Brain pericyte (primary cell): ENCODE results near the gene MICAL3.

ENCODE experiments used
- DNase-seq: peaks from one replicate; pipeline ENCODE4 v3.0.0-alpha.2; 2012; ENCODE audit warnings: low read depth, low spot score

Gene MICAL3

DNA sequence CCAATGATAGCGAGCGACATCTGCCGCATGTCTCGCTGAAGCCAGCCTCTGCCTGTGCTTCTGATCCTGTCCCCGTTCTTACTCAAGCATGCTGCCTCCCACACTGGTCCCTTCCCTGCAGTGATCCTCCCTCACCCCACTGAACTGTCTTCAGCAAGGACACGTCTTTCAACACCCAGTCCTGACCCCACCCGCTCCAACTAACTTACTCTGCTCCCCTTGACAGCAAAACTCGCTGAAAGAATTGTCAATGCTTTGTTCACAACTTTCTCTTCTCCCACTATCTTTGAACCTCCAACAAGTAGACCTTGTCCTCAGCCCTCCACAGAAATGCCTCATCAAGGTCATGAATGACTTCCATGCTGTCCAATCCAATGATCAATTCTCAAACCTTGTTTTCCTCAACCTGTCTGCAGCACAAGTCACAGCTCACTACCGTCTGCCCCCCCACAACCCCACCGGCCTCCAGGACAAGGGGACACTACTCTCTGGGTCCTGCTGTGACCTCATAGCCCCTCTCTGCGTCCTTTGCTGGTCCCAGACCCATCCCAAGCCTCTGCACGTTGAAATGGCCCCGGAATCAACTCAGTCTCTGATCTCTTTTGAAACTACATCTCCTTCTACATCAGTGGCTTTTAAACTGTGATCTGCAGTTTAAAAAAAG lies 108.0 kb downstream of the MICAL3 start:
- no peak for DNase-seq

DNA sequence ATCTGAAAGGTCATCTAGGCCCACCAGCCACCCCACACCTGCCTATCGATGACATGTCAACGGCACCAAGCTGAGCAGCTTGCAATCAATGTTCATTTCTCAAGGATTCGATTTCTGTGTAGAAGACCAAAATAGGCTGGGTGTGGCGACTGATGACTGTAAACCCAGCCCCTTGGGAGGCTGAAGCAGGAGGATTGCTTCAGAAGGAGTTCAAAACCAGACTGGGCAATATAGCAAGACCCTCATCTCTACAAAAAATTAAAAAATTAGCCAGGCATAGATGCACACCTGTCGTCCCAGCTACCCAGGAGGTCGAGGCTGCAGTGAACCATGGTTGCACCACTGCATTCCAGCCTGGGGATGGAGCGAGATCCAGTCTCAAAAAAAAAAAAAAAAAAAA lies 108.7 kb downstream of the MICAL3 start:
- DNase-seq: no peak

DNA sequence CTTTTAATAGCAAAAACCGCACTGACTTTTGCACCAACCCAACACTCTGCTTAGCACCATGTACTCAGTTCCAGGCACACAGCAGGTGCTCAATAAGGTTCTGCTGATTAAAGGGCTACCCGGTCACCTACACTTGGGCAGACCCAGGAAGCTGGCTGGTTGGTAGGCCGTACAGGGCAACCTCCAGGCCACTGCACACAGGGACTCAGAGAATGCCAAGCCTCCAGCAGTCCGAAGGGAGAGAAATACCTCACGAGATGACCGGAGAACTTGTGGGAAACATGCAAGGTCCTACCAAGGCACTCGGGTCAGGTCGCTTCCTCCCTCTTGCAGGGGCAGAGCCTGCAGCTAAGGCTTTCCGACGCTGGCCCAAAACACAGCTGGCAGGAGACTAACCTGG lies 109.2 kb downstream of the MICAL3 start:
- no peak for DNase-seq

DNA sequence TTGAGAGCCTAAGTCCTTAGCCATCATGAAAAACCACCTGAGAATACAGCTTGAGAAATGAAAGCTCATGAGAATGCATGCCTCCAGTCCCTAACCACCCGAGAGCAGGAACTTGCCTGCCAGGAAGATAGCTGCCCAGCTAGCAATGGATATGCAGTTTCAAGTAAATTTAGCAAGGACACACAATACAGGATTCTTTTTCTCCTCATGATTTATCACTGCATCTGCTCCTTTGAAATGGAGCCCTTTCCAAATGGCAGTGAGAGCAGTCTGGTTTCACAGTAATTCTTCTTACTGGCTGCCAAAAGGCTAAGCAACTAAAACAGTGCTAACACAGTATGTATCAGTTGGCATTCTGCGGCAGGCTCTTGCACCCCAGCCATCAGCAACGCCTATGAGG lies 109.9 kb downstream of the MICAL3 start:
- no peak for DNase-seq

DNA sequence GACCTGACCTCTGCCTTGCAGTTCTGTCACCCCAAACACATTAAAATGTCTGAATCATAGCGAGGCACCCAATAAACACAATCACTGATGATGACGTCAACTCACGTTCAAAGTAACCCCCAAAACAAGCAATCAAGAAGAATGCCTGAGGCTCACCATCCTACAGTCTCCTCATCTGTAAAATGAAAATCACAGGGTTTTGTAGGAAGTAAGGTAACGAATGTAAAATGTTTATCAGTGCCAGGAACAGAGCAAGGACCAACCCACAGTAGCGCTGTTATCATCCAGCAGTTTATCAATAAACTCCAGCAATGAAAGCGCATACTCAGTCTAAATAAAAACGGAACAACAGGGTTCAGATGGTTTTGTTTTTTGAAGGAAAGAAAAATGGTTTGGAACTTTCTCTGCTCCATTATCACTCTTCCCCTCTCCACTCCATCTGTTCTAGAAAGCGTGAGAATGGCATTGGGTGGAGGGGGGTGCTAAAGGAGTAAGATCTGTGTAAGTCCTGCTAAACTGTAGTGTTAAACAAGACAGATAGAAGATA lies 110.5 kb downstream of the MICAL3 start:
- DNase-seq: no peak

DNA sequence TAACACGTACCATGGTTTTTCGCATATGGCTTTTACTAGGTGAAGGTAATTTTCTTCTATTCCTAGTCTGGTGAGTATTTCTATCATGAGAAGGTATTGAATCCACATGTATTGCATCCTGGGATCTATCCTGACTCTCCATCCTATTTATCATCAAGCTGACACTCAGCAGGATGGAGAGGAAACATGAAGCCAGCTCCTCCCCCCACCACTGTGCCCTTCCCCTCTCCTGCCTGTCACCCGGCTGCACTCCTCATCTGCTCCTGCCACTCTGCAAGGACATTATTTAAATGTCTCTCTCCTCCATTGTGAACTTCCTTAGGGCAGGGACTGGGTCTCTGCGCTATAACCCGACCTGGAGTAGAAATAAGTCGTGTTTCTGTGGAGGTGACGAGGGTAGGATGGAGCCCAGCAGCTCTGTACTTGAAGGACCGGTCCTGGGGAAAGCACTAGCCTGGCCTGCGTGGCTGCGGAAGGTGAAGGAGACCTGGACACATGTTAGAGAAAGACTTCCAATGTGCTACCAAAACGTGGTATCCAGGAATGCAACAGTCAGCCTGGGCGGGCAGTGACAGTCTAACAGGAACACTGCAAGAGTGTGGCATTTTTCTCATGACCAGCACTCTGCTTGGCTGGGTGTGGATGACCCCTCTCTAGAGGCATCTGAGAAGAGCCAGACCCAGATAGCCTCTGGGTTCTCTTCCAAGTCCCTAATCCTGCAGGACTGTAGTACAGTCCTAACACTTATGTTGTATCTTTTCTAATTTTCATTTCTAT lies 111.2 kb downstream of the MICAL3 start:
- no peak for DNase-seq

DNA sequence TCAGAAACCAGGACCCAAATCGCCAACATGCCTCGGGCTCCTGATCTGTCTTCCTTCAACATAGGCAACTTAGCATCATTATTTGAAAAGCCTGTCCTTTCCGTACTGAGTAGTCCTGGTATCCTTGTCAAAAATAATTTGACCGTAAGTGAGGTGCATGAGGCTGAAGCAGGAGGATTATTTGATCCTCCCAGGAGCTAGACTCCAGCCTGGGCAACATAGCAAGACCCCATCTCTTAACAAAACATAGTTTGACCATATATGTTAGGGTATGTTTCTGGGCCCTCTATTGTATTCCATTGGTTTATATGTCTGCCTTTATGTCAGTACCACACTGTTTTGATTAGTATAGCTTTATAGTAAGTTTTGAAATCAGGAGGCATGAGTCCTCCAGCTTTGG lies 112.5 kb downstream of the MICAL3 start:
- DNase-seq: no peak

DNA sequence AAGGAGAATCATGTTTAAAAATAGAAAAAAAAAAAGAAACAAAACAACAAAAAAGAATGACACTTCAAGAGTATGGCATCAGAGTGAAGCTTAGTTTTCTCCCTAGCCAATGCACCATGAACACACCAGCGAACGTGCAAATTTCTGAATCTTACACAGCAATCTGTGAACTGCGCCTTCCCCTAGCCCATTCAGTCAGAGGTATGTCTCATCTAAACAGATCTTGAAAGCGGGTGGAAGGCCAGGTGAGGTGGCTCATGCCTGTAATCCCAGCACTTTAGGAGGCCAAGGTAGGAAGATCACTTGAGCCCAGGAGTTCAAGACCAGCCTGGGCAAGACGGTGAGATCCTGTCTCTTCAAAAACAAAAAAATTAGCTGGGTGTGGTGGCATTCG lies 113.1 kb downstream of the MICAL3 start:
- no peak for DNase-seq

DNA sequence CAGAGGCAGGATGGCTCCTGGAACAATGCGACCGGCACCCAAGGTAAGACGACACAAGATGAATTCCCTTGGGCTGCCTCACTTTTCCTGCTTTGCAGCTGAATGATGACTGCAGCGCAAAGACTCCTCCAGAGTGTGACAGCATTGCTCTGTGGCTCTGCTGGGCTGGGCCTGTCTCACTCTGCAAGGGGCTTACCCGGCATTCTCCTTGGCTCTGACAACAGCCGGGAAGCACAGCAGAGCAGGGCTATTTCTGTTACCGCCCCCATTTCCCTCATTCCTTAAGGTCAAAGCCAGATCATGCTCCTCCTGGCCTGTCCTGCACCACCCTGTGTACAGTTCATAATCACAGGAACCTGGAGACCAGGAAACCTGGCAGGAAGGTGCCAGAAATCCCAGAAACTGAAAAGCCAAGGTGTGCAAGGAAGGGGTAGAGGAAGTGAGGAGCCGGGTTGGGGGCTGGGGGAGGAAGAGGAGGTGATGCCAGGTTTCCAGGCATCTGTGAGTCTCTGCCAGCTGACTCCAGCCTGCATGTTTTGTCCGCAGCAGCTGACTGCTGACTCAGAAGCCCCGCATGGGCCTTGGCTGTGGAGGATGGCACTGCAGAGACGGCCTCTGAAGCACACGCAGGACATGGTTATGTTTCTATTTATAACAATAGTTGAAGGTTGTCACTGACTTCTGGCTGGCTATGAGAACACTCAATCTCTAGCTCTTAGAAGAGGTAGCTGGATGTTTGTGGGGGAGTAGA lies 113.6 kb downstream of the MICAL3 start:
- DNase-seq: peak; percentile 58

DNA sequence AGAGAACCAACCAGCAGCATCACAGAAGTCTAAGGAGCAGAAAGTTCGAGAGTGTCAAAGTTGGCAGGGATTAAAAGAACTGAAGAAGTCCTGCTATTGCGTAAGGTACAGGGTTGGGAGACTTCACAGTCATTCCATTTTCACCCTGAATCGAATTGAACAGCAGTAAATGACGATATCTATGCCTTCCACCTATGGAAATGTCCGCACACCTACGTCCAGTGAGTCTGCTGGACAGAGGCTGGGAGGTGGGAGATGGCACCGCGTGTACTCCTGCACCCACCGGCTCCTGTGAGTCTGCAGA lies 116.7 kb downstream of the MICAL3 start:
- DNase-seq: no peak

DNA sequence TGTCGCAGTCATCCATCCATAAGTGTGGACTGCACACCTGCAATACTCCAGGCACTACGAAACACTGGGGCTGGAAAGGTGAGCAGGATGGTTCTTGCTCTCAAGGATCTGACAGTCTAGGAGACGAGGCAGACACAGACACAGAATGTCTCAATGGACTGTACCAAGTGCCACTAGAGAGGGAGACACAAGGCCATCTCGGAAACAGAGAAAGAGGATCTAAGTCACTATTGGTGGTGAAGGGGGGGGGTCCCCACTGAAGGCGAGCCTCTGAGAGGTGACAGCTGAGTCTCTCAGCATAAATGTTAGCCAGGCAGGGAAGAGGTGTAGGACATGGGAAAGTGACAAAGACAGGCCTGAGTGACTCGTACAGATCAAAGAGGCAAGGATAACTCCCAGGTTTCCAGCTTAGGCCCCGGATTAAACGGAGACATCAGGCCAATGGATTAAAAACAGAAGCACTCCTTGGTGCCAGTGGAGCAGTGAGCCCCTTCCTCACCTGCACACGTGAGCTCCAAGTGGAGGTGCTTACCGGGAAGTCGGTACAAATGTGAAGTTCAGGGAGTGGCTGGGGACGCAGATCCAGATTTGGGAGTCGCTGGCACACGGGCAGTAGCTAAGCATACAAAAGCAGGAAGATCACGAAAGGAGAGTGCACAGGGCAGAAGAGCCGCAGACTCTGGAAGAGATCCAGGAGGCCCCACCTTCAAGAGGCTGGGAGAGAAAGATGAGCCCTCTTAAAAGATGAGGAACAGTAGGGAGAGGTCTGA lies 117.2 kb downstream of the MICAL3 start:
- no peak for DNase-seq

DNA sequence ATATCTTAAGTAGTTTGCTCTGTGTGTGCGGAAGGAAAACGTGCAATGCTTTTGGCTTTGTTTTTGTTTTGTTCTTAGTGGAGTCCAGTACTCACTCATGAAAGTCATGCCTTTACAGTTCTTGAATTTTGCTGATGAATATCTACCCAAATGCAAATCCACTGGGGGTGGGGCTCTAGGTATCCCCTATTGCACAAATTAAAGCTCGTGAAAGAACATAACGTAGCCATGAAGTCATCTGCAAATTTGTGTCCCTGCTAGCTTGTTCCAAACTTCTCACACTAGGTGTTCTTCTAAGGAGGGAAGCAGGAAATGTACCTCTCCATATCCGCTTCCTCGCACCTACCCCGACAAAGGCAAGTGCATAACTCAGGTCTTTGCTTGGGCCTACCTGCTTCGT lies 118.9 kb downstream of the MICAL3 start:
- no peak for DNase-seq

DNA sequence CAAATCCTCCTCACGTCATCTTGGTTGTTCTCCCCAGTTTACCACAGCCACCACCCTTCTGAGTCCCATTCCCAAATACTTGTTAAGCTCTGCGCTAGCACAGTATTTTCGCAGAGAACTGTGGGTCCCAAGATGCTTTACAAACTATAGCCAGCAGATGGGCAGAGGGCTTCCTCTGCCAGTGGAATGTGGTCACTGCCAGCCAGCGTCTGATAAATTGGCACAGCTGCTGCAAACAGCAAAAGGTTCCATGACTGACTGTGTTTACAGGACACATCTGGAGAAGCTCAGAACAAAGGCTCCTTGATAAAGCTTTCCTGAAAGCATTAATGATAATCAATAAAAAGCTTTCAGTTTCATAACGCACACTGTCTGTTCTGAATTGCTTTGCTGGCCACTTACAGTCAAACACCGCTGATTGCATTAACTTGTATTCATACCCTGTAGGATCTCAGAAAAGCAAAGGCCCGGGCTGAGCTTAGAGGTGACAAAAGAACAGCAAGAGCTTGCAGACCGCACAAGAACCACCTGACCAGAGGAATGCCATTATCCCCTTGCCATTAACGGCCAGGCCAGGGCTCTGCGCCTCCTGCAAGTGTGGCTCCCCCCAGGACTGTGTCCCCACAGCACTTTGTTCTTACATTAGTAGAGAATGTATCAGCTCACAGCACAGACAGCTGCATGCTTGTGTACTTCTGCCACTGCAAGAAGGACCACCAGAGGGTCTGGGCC lies 120.6 kb downstream of the MICAL3 start:
- no peak for DNase-seq

DNA sequence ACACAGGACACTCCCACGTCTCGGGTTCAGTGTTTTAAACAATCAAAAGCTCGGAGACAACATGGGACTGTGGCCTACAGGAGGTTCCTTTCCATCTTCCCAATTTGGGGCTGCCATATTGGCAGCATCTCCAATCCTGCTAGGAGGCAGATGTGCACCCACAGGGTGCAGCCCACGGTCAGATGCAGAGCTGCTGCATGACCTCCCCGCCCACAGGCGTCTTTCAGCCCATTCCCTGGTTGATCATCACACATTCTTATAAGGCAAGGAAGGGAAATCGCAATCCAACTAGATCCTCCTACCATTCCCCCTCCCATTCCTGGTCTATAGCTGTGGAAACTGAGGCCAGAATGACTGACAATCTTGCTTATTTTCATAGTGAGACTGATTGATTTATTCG lies 121.4 kb downstream of the MICAL3 start:
- no peak for DNase-seq

DNA sequence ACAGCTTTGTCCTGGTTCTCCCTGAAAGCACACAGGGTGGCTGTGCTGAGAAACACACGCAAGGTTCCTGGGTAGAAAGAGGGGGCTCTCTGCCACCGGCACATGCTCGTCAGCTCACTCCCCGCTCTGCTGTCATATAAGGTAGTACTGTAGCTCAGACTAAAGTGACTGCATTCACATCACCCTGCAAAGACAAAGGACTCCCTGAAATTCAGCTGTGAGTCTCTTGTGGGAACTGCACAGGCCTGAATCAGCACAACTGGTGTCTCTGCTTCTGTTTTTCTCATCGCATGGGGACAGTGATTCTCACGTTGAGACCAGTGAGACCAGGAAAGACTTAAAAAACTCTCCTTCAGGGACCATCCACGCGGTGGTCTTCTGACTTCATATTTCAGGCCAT lies 126.0 kb downstream of the MICAL3 start:
- no peak for DNase-seq

DNA sequence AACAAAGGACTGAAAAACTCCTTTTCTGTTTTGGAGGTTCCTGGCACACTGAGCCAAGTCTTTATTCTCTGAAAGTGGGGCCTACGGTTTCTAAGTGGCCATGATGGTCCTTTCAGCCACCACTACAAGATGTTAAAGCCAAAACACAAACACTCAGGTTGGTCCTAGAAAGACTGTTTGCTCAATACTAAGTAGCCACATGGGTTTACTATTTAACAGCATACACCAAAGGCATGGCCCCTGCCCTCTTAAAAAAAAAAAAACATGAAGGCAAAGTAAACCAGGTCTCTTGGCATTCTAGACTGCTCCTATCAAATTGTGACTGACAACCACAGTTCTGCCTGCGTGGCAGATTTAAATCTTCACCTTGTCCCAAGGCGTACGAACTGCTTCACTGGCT lies 126.5 kb downstream of the MICAL3 start:
- DNase-seq: no peak

DNA sequence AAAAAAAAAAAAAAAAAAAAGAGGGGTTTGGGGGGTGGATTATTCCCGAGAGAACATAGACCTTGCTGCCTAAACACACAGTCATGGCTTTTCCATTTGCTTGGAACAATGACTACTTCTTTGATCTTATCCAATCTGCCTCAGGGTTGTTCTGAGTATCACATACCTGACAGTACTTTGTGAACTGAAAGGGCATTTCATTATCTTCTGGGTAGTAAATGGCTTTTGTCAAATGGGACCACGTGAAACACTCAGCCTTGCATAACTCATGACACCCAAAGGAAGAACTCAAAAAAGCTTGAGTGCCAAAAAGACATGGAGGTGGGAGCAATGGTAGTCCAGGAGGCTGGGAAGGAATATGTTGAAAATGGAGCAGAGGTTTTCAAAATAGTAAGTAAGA lies 126.9 kb downstream of the MICAL3 start:
- no peak for DNase-seq

DNA sequence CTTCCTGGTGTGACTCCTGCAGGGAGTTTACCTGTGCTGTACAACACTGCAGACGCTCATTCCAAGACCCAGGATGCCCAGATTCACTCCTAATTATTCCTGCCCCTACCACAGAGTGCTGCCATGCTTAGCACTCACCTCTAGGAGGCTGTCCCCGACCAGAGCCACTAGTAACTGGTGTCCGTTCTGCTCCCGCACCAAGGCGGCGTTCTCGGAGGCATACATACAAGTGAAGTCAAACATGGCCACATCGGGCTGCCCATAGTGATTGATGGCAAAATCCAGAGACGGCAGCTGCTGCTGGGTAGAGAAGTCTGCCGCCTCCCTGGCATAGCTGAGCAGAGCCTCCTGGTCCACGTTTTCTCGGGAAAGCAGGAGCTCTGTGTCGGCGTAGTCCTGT lies 127.8 kb downstream of the MICAL3 start:
- DNase-seq: no peak

DNA sequence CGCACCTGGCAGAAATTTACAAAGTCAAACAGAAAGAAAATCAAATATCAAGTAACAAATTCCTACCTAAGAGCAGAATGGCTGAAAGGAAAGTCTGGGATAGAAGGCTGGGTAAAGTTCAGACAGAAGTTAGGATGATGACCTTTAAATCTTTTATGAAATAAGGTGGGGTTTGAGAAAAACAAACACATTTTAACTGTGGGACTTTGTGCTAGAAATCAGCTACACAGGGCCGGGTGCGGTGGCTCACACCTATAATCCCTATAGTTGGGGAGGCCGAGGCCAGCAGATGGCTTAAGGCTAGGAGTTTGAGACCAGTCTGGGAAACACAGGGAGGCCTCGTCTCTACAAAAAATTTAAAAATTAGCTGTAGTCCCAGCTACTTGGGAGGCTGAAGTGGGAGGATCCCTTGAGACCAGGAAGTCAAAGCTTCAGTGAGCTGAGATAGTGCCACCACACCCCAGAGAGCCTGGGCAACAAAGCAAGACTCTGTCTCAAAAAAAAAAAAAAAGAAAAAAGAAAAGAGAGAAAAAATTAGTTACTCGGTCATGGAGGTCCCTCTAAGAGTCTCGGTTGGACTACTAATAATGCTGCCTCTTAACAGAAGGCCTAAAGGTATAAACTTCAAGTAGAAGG lies 130.3 kb downstream of the MICAL3 start:
- DNase-seq: no peak

DNA sequence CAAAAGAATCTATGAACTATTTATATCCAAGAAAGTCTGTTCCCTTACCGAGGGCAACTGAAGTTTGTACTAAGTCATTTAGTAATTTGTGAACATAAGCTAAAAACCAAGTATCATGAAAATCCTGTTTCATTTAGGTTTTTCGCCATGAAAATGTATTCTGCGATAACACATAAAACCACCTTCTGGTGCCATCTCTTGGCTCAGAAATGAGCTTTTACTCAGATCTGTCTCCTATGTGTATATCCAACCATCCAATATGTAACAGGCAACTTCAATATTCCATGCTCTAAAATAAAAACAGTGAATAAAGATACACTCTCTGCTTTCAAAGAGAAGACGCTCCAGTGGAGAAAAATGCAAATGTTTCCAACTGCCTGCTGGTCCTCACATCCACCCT lies 132.0 kb downstream of the MICAL3 start:
- no peak for DNase-seq
